H1 (cell line): Measurements from ENCODE around the gene CASZ1.

ENCODE experiments used
- CHD1 ChIP-seq: IDR thresholded peaks from 2 replicates; pipeline ENCODE4 v1.6.1; 2012; ENCODE audit warnings: low read depth, low read length, improper control_type of control experiment
- CHD2 ChIP-seq: IDR thresholded peaks from 2 replicates; pipeline ENCODE4 v1.6.1; 2012; ENCODE audit warnings: low read length, improper control_type of control experiment
- POLR2A ChIP-seq, 2 experiments: IDR thresholded peaks; 1 replicate in 1 of 2; 2 replicates in 1 of 2; pipeline ENCODE4 v1.6.1; 2011; ENCODE audit warnings: low read depth in 2 of 2, low read length in 2 of 2, mild to moderate bottlenecking in 2 of 2; ENCODE audit errors: control extremely low read depth in 1 of 2

DNA sequence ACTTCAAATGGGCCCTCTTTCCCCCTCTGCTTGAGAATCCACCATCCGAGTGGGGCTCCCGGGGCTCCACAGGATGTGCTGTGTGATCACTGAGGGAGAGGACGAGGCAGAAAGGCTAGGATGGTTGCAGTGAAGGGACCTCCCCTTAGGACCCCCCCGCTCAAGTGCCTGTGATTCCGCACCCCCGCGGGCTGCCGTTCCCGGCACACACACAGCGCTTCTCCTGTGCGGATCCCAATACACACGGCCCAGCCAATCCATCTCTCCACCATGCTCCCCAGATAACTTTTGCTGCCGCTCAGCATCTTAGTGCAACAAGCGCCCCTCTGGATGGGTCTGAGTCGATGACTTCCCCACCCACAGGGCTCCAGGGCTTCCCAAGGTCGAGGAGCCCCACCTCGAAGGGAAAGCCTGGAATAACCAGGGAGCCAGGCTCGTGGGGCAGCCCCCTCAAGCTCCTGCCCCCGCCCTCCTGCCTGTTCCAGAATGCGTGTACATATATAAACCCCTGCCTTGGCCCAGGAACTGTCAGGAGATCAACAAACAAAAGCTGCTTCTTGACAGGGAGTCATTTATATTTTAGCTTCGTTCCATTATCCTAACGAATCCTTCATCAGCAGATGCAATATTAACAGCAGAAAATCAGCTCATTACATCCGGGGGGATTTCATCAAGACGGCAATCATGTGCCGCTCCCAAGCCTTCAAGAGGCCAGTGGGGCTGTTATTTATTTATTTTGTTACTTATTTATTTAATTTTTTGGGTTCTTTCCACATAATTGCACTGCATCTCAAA lies 83.7 kb downstream of the CASZ1 start:
- no peak for TF ChIP-seq CHD2
- no peak for TF ChIP-seq POLR2A (IDR thresholded peaks at IDR 0.05; ENCODE audit: control extremely low read depth in 1 of 2, low read depth in 2 of 2, low read length in 2 of 2)
- TF ChIP-seq CHD1 = no peak
